Keratinocyte (primary cell): ENCODE results near the gene TRAF3IP1. TPM values are rescaled to one million over a fixed set of nuclear protein-coding genes. Genes with fewer than 3 reads are reported as not detected.

ENCODE experiments used
- DNase-seq: peaks from one replicate; pipeline ENCODE4 v3.0.0-alpha.2; 2011; ENCODE audit warnings: low read depth, missing footprints, low spot score
- FAIRE-seq: peaks from 2 replicates; lab custom pipeline; 2011; peaks lifted over from hg19 to GRCh38; lab: Jason Lieb, UNC
- H2AFZ ChIP-seq: 2 replicates; pipeline ENCODE4 v1.6.0; 2012; ENCODE audit warnings: low read length, control low read depth, inconsistent platforms; ENCODE audit not compliant: control insufficient read depth
- H3K27ac ChIP-seq: 2 replicates; pipeline ENCODE4 v1.5.1; 2011; ENCODE audit warnings: low read length; ENCODE audit not compliant: control insufficient read depth, insufficient read depth
- H3K27me3 ChIP-seq: 3 replicates; pipeline ENCODE4 v1.6.0; 2011; ENCODE audit warnings: low read length; ENCODE audit not compliant: control insufficient read depth, insufficient read depth; ENCODE audit errors: extremely low read depth
- H3K36me3 ChIP-seq, 2 experiments: 2 replicates in 1 of 2; 3 replicates in 1 of 2; pipeline ENCODE4 v1.5.1; 2011; ENCODE audit warnings: low read length in 2 of 2, mild to moderate bottlenecking in 1 of 2; ENCODE audit not compliant: control insufficient read depth in 2 of 2, insufficient read depth in 2 of 2; ENCODE audit errors: extremely low read depth in 1 of 2
- H3K4me1 ChIP-seq: 3 replicates; pipeline ENCODE4 v1.5.1; 2011; ENCODE audit warnings: low read length; ENCODE audit not compliant: control insufficient read depth, insufficient read depth; ENCODE audit errors: extremely low read depth
- H3K4me2 ChIP-seq: 3 replicates; pipeline ENCODE4 v1.6.0; 2011; ENCODE audit warnings: low read depth, low read length; ENCODE audit not compliant: control insufficient read depth, insufficient read depth; ENCODE audit errors: extremely low read depth
- H3K4me3 ChIP-seq, 3 experiments: fragments of 200-600 bp in 1 of 3; sonication (generic) in 1 of 3; 2 replicates in 2 of 3; 3 replicates in 1 of 3; pipeline ENCODE4 v1.5.1; 2011 to 2016; ENCODE audit warnings: low read length in 3 of 3, mild to moderate bottlenecking in 3 of 3, control low read depth in 2 of 3, inconsistent platforms in 1 of 3, low read depth in 1 of 3, mixed read lengths in 1 of 3, mixed run types in 1 of 3, moderate library complexity in 1 of 3; ENCODE audit not compliant: control insufficient read depth in 2 of 3, insufficient read depth in 2 of 3; ENCODE audit errors: extremely low read depth in 1 of 3
- H3K79me2 ChIP-seq: 2 replicates; pipeline ENCODE4 v1.6.0; 2012; ENCODE audit warnings: low read length; ENCODE audit not compliant: control insufficient read depth, insufficient read depth
- H3K9ac ChIP-seq: 3 replicates; pipeline ENCODE4 v1.6.0; 2011; ENCODE audit warnings: low read length; ENCODE audit not compliant: control insufficient read depth, insufficient read depth; ENCODE audit errors: extremely low read depth
- H3K9me1 ChIP-seq: 3 replicates; pipeline ENCODE4 v1.6.0; 2011; ENCODE audit warnings: low read length; ENCODE audit not compliant: control insufficient read depth, insufficient read depth; ENCODE audit errors: extremely low read depth
- H3K9me3 ChIP-seq: 2 replicates; pipeline ENCODE4 v1.5.1; 2012; ENCODE audit warnings: low read depth, low read length; ENCODE audit not compliant: control insufficient read depth
- H4K20me1 ChIP-seq: 3 replicates; pipeline ENCODE4 v1.6.0; 2011; ENCODE audit warnings: low read length; ENCODE audit not compliant: control insufficient read depth, insufficient read depth; ENCODE audit errors: extremely low read depth
- CTCF ChIP-seq, 3 experiments: IDR thresholded peaks in 1 of 3; conservative IDR thresholded peaks in 1 of 3; optimal IDR thresholded peaks in 1 of 3; 2 replicates in 2 of 3; 3 replicates in 1 of 3; pipeline versions ENCODE3 to v1.5.1; 2011; ENCODE audit warnings: low read length in 3 of 3, mild to moderate bottlenecking in 3 of 3, moderate library complexity in 2 of 3, control low read depth in 1 of 3, inconsistent platforms in 1 of 3; ENCODE audit not compliant: insufficient read depth in 2 of 3; ENCODE audit errors: extremely low read depth in 1 of 3
- EZH2 ChIP-seq: IDR thresholded peaks from one replicate; pipeline ENCODE4 v1.6.1; 2012; ENCODE audit warnings: inconsistent platforms, mild to moderate bottlenecking, low read length, moderate library complexity
- dilution Hi-C: fragments of 300-500 bp; cut with MboI; formaldehyde crosslinking; loops from one replicate; pipeline ENCODE4 v1.7.0; 2020; ENCODE audit warnings: low sequenced_read_pairs; ENCODE audit not compliant: extremely low pct_ligation_motif_present
- polyA plus RNA-seq, 5 experiments: library from polyadenylated mRNA; depleted of rRNA in 3 of 5; stranded (reverse) in 3 of 5; stranded (forward) in 1 of 5; unstranded in 1 of 5; fragments of >200 nt; gene quantifications; 1 replicate in 1 of 5; 2 replicates in 3 of 5; 3 replicates in 1 of 5; pipeline versions ENCODE4 v1.2.1 to v1.2.3, GENCODE V29; 2011 to 2012; ENCODE audit warnings: missing spikeins in 2 of 5, low read depth in 1 of 5, low replicate concordance in 1 of 5

Gene TRAF3IP1
- polyA plus RNA-seq, 1 donor (not counting 4 experiments of a cell fraction or from before 2014, with no cell fraction given) = 7.0 TPM

- no peak for FAIRE-seq
- H4K20me1 ChIP-seq = no peaks in the 10 kb centered on the region
These were observed 126.1 kb downstream of the TRAF3IP1 start for GRCh38 chr2:238446371-238446770.

GRCh38 chr2:238448031-238448955 lies 128.0 kb downstream of the TRAF3IP1 start:
- no peaks in the 10 kb centered on the region for H4K20me1 ChIP-seq

More at GRCh38 chr2:238446371-238446770, 126.1 kb downstream of the TRAF3IP1 start:
- no peak for TF ChIP-seq CTCF (optimal IDR thresholded peaks at IDR 0.05 in 1 of 3, IDR thresholded peaks at IDR 0.05 in 1 of 3, conservative IDR thresholded peaks at IDR 0.05 in 1 of 3; ENCODE audit: extremely low read depth in 1 of 3, insufficient read depth in 2 of 3, low read length in 3 of 3)
- no peak for TF ChIP-seq EZH2
- no peak overlapping the region for H2AFZ ChIP-seq
- no peak overlapping the region for H3K27ac ChIP-seq
- H3K9me3 ChIP-seq = no peaks in the 10 kb centered on the region
- H3K79me2 ChIP-seq = peaks cover 15% of the 10 kb centered on the region
- no peak overlapping the region for H3K4me3 ChIP-seq
- dilution Hi-C loops = no loop called here
- H3K9ac ChIP-seq = no peak overlapping the region
- no peaks in the 10 kb centered on the region for H3K27me3 ChIP-seq
- H3K9me1 ChIP-seq = no peaks in the 10 kb centered on the region
- no peak for DNase-seq
- H3K36me3 ChIP-seq = peaks cover 29 to 46% of the 10 kb centered on the region in 2 experiments
- no peak overlapping the region for H3K4me2 ChIP-seq
- no peaks in the 10 kb centered on the region for H3K4me1 ChIP-seq

More at GRCh38 chr2:238448031-238448955, 128.0 kb downstream of the TRAF3IP1 start:
- Histone ChIP-seq H3K27me3 (no peaks in the 10 kb centered on the region), H2AFZ (no peak overlapping the region), H3K4me2 (no peak overlapping the region), H3K9ac (no peak overlapping the region), H3K36me3 (peaks cover 36 to 46% of the 10 kb centered on the region in 2 experiments), H3K9me3 (peaks cover 4% of the 10 kb centered on the region), H3K4me3 (no peak overlapping the region), H3K79me2 (peaks cover 7% of the 10 kb centered on the region), H3K4me1 (no peaks in the 10 kb centered on the region), H3K9me1 (no peaks in the 10 kb centered on the region), H3K27ac (no peak overlapping the region)
- DNase-seq (no peak), FAIRE-seq (no peak)
- no peak for TF ChIP-seq EZH2
- no peak for TF ChIP-seq CTCF (optimal IDR thresholded peaks at IDR 0.05 in 1 of 3, IDR thresholded peaks at IDR 0.05 in 1 of 3, conservative IDR thresholded peaks at IDR 0.05 in 1 of 3; ENCODE audit: extremely low read depth in 1 of 3, insufficient read depth in 2 of 3, low read length in 3 of 3)
- dilution Hi-C loops = no loop called here
